Fibroblast of the aortic adventitia (primary cell): ENCODE results near the gene CYREN. TPM values are rescaled to one million over a fixed set of nuclear protein-coding genes. Genes with fewer than 3 reads are reported as not detected.

Experiments used
- DNase-seq: peaks from one replicate; pipeline ENCODE4 v3.0.0-alpha.2; 2010; ENCODE audit warnings: low read depth
- H3K4me3 ChIP-seq: 2 replicates; pipeline ENCODE4 v1.5.1; 2011; ENCODE audit warnings: low read depth, mild to moderate bottlenecking, control low read depth, low read length, moderate library complexity
- total RNA-seq: library from RNA; depleted of rRNA; stranded (reverse); fragments of >200 nt; gene quantifications from 2 replicates; pipeline ENCODE4 v1.2.3, GENCODE V29; 2012; ENCODE audit warnings: low replicate concordance
- TF ChIP-seq, protein P1 (sequence below): IDR thresholded peaks from 2 replicates; pipeline ENCODE4 v1.5.1; 2011; ENCODE audit warnings: mild to moderate bottlenecking, low read length, control low read depth, inconsistent platforms; ENCODE audit not compliant: insufficient read depth

Gene CYREN
- total RNA-seq, 1 donor = 46.4 TPM

- TF ChIP-seq, protein P1, sequence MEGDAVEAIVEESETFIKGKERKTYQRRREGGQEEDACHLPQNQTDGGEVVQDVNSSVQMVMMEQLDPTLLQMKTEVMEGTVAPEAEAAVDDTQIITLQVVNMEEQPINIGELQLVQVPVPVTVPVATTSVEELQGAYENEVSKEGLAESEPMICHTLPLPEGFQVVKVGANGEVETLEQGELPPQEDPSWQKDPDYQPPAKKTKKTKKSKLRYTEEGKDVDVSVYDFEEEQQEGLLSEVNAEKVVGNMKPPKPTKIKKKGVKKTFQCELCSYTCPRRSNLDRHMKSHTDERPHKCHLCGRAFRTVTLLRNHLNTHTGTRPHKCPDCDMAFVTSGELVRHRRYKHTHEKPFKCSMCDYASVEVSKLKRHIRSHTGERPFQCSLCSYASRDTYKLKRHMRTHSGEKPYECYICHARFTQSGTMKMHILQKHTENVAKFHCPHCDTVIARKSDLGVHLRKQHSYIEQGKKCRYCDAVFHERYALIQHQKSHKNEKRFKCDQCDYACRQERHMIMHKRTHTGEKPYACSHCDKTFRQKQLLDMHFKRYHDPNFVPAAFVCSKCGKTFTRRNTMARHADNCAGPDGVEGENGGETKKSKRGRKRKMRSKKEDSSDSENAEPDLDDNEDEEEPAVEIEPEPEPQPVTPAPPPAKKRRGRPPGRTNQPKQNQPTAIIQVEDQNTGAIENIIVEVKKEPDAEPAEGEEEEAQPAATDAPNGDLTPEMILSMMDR = no peak
- peak; percentile 85 for DNase-seq
Observed at GRCh38 chr7:135211179-135211945, 40.9 kb upstream of the CYREN start, which contains the start of gene WDR91. Gene WDR91 (minus strand): TSS chr7:135211526. CDS start chr7:135211502, 24 bp downstream.

GRCh38 chr7:135210888-135211178 is 40.3 kb upstream of the CYREN start:
- DNase-seq = peak; percentile 42
- TF ChIP-seq, protein P1 = no peak
- peak overlapping the region; percentile 81 for H3K4me3 ChIP-seq

More at GRCh38 chr7:135211179-135211945, 40.9 kb upstream of the CYREN start, which contains the start of gene WDR91:
- H3K4me3 ChIP-seq = peak within 1 kb of the TSS; percentile 84

GRCh38 chr7:135209225-135209834 is 38.8 kb upstream of the CYREN start:
- DNase-seq = no peak
- TF ChIP-seq, protein P1 = no peak
- H3K4me3 ChIP-seq = no peak overlapping the region

GRCh38 chr7:135208102-135208793 is 37.7 kb upstream of the CYREN start:
- DNase-seq = no peak
- no peak overlapping the region for H3K4me3 ChIP-seq
- TF ChIP-seq, protein P1 = no peak

- no peak overlapping the region for H3K4me3 ChIP-seq
- TF ChIP-seq, protein P1 = no peak
- no peak for DNase-seq
Observed at GRCh38 chr7:135207406-135208101, 37.0 kb upstream of the CYREN start.

- no peak for DNase-seq
- H3K4me3 ChIP-seq = no peak overlapping the region
- TF ChIP-seq, protein P1 = no peak
Observed at GRCh38 chr7:135206941-135207391, 36.5 kb upstream of the CYREN start.
